ENCODE results near the gene ENTREP1. TPM values are rescaled to one million over a fixed set of nuclear protein-coding genes. Genes with fewer than 3 reads are reported as not detected.

ENTREP1 gene, protein sequence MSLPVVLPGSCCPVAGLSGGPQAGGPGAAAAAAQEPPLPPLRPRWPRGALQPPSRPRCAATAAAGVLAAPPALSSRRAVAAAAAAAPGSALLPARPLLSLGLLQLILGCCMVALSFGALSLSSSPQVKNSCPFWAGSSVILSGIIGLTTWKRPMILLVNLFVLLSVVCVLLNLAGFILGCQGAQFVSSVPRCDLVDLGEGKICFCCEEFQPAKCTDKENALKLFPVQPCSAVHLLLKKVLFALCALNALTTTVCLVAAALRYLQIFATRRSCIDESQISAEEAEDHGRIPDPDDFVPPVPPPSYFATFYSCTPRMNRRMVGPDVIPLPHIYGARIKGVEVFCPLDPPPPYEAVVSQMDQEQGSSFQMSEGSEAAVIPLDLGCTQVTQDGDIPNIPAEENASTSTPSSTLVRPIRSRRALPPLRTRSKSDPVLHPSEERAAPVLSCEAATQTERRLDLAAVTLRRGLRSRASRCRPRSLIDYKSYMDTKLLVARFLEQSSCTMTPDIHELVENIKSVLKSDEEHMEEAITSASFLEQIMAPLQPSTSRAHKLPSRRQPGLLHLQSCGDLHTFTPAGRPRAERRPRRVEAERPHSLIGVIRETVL
- 10 to 100 TPM in 1 of 2 donors, 1 to 10 TPM in 1; 6.9 to 10.9 TPM for total RNA-seq

DNA sequence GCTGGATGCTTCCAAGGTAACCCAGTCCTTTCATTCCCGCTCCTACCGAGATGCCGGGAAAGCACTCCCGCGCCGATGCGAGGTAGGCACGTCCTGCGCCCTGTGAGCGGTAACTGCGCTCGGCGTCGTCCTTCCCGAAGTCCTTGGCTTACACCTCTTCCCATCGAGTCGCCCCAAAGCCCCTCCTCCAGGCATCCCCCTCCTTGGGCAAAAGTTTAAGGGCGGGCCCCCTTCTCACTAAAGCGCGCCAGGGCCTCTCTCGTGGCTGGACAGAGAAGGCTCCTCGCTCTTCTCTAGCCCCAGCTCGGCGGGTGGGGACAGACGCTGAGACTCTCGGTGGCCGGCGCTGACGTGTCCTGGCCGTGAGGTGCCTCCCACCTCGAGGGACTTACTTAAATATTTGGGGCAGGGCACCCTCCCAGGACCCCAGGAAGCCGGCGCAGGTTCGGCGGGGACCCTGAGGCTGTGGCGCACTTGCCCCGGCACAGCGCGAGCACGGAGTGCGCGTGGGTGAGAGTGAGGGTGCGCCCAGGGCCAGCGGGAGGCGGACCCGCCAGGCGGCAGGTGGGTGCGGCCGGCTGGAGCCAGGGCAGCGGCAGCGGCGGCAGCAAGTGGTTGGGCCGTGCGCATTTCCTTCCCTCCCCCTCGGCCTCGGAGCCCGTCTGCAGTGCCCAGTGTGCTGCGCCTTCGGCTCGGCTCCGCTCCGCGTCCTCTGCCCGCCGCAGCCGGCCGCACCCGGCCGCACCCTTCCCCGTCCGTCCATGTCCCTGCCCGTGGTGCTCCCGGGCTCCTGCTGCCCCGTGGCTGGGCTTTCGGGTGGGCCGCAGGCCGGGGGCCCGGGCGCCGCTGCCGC, at the start of gene ENTREP1:
TSS of gene ENTREP1 (plus strand) at position 667 of the 853 bp plus-strand sequence. CDS start at position 762, 95 bp downstream.
- Histone ChIP-seq H3K4me3 (peak within 1 kb of the TSS; percentile 38 to 58), H3K36me3 (replicated peaks in 1 of 2; ENCODE audit: insufficient read depth in 1 of 2, low read depth in 2 of 2) (no peaks in the 10 kb centered on the region), H3K9me3 (no peaks in the 10 kb centered on the region), H3K27ac (peak within 1 kb of the TSS; percentile 62 to 76 (median 68)), H3K27me3 (no peaks in the 10 kb centered on the region), H3K4me1 (peaks cover 26% of the 10 kb centered on the region)
- DNase-seq = peak; percentile 78 to 83 (median 80)
- 0 to 3% methylated on average over 23 to 71 of the region's 81 CpGs for WGBS, 2 donors
- intact Hi-C loops (cut with DNase I) = no loop called here
- TF ChIP-seq, protein P1, sequence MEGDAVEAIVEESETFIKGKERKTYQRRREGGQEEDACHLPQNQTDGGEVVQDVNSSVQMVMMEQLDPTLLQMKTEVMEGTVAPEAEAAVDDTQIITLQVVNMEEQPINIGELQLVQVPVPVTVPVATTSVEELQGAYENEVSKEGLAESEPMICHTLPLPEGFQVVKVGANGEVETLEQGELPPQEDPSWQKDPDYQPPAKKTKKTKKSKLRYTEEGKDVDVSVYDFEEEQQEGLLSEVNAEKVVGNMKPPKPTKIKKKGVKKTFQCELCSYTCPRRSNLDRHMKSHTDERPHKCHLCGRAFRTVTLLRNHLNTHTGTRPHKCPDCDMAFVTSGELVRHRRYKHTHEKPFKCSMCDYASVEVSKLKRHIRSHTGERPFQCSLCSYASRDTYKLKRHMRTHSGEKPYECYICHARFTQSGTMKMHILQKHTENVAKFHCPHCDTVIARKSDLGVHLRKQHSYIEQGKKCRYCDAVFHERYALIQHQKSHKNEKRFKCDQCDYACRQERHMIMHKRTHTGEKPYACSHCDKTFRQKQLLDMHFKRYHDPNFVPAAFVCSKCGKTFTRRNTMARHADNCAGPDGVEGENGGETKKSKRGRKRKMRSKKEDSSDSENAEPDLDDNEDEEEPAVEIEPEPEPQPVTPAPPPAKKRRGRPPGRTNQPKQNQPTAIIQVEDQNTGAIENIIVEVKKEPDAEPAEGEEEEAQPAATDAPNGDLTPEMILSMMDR (IDR thresholded peaks at IDR 0.05) = peak in 2 of 7 experiments; percentile 28 to 30
- TF ChIP-seq POLR2A (IDR thresholded peaks at IDR 0.05) = peak; percentile 53 to 64 (median 60)
- peak; percentile 93 for ATAC-seq

DNA sequence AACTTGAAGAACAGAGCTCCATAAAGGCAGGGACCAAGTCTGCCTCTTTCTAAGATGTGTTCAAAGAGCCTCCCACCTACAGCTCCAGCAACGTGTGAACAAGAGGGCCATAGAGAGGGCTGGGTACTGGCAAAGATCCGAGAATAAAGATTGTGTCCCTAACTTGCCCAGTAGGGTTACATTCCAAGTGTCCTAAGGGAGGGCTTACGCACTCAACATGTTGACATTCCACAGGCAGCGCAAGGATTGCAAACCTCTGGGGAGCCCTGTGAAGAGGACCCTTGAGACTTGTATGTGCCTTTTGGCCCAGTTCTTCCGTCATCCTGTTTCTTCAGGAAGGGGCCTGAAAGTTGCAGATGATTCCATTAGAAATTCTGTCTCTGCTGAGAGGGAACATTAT, 48.2 kb upstream of the ENTREP1 start:
- DNase-seq (no peak), ATAC-seq (no peak)
- H3K27ac ChIP-seq = no peak overlapping the region
- H3K27me3 ChIP-seq = no peaks in the 10 kb centered on the region
- intact Hi-C loops (cut with DNase I) = no loop called here
- TF ChIP-seq POLR2A (IDR thresholded peaks at IDR 0.05) = no peak
- WGBS, 2 donors = 77 to 79% methylated on average over 5 of the region's 5 CpGs
- H3K9me3 ChIP-seq = no peaks in the 10 kb centered on the region
- no peaks in the 10 kb centered on the region for H3K4me1 ChIP-seq
- H3K36me3 ChIP-seq (replicated peaks in 1 of 2; ENCODE audit: insufficient read depth in 1 of 2, low read depth in 2 of 2) = no peaks in the 10 kb centered on the region
- no peak overlapping the region for H3K4me3 ChIP-seq

DNA sequence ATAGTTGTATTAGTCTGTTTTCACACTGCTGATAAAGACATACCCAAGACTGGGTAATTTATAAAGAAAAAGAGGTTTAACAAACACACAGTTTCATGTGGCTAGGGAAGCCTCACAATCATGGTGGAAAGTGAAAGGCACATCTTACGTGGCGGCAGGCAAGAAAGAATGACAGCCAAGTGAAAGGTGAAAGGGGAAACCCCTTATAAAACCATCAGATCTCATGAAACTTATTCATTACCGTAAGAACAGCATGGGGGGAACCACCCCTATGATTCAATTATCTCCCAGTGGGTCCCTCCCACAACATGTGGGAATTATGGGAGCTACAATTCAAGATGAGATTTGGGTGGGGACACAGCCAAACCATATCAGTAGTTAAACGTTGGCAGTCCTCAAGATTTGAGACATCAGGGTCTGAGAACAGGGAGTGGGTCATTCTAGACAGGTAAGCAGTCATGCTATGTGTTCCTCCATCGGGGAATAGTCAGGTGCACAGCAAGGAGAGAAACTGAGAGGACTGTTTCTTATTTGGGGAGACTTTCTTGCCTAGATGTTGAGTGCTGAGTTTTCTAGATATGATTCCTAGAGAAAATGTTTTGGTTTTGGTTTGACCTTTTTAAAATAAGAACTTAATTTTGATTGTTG, 45.8 kb upstream of the ENTREP1 start:
- Histone ChIP-seq H3K36me3 (replicated peaks in 1 of 2; ENCODE audit: insufficient read depth in 1 of 2, low read depth in 2 of 2) (no peaks in the 10 kb centered on the region), H3K27me3 (no peaks in the 10 kb centered on the region), H3K27ac (no peak overlapping the region), H3K4me3 (no peak overlapping the region), H3K9me3 (no peaks in the 10 kb centered on the region), H3K4me1 (no peaks in the 10 kb centered on the region)
- 80 to 81% methylated on average over 5 of the region's 5 CpGs for WGBS, 2 donors
- intact Hi-C loops (cut with DNase I) = no loop called here
- no peak for DNase-seq
- TF ChIP-seq, protein P1 (IDR thresholded peaks at IDR 0.05) = no peak
- no peak for TF ChIP-seq POLR2A (IDR thresholded peaks at IDR 0.05)
- no peak for ATAC-seq

DNA sequence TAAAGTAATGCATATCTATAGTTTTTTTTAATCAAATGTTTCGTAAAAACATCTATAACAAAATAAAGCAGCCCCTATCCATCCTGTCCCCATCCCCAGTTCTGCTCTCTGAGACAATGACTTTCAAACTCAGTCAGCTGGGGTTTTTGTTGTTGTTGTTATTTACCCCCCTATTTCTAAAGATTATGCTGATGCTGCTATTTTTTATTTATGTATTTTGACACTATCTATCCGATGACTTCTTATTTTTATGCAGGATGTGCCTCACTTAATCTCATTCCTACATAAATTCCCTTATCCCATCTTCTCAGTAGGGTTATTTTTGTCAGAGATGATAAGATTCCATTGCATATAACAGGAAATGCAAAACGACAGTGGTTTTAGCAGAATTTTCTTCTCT, 45.3 kb upstream of the ENTREP1 start:
- ATAC-seq = no peak
- intact Hi-C loops (cut with DNase I) = no loop called here
- WGBS, 2 donors = 29 to 53% methylated on average over 3 of the region's 3 CpGs
- Histone ChIP-seq H3K4me3 (no peak overlapping the region), H3K27me3 (no peaks in the 10 kb centered on the region), H3K9me3 (no peaks in the 10 kb centered on the region), H3K4me1 (no peaks in the 10 kb centered on the region), H3K36me3 (replicated peaks in 1 of 2; ENCODE audit: insufficient read depth in 1 of 2, low read depth in 2 of 2) (no peaks in the 10 kb centered on the region), H3K27ac (no peak overlapping the region)
- TF ChIP-seq, protein P1 (IDR thresholded peaks at IDR 0.05) = no peak
- no peak for TF ChIP-seq POLR2A (IDR thresholded peaks at IDR 0.05)
- DNase-seq = no peak

Measured in body of pancreas (tissue), 4 donors.